ENCODE measurements around the gene NQO2. TPM values are rescaled to one million over a fixed set of nuclear protein-coding genes. Genes with fewer than 3 reads are reported as not detected.

NQO2 gene
- total and polyA plus RNA-seq, 10 donors, result 16.3 to 55.1 (median 30.7) TPM

- no peaks in the 10 kb centered on the region for H3K9me3 ChIP-seq
- 30 to 72% (median 53%) methylated on average over 19 to 27 of the region's 27 CpGs for WGBS, 5 donors
- intact Hi-C loops (cut with DNase I; ENCODE audit: low total_unique reads), result no loop called here
- no peaks in the 10 kb centered on the region for H3K27me3 ChIP-seq (replicated peaks in 1 of 7)
- TF ChIP-seq POLR2AphosphoS5 (IDR thresholded peaks at IDR 0.05) (peak; percentile 70 to 80 (median 80)), CTCF (IDR thresholded peaks at IDR 0.05 in 8 of 11, conservative IDR thresholded peaks at IDR 0.05 in 3 of 11) (peak; percentile 73 to 99 (median 95)), POLR2A (IDR thresholded peaks at IDR 0.05) (no peak)
- peaks cover 0 to 40% (median 21%) of the 10 kb centered on the region in 6 donors for H3K4me1 ChIP-seq
- H3K36me3 ChIP-seq, result peaks cover 0 to 98% (median 36%) of the 10 kb centered on the region in 6 donors
- peak; percentile 88 for DNase-seq
- H3K4me3 ChIP-seq, result peak overlapping the region in 1 of 8 donors; percentile 43
- H3K27ac ChIP-seq, result peak overlapping the region; percentile 11 to 72 (median 66)
Measured at GRCh38 chr6:2952557-2953095, 47.1 kb upstream of the NQO2 start.

DNA sequence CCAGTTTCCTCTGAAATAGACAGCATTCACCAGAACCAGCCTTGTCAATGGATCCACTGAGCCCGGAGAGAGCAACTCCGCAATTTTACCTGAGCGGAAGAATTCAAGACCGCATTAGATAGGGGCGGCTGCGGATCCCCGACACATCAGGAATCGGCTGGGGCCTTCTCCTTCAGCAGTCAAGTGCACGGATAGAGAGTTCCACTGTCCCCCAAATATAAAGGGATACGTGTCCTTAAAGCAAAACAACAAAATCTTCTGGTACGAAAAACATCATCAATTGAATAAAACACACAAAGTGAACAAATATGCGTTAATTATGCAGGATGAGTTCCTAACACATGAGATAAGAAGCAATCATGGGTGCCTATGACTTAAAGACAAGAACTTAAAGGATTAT lies 46.6 kb upstream of the NQO2 start:
- peaks cover 2 to 41% (median 25%) of the 10 kb centered on the region in 6 donors for H3K4me1 ChIP-seq
- TF ChIP-seq POLR2AphosphoS5 (IDR thresholded peaks at IDR 0.05), result no peak
- TF ChIP-seq POLR2A (IDR thresholded peaks at IDR 0.05), result no peak
- TF ChIP-seq CTCF (IDR thresholded peaks at IDR 0.05 in 8 of 11, conservative IDR thresholded peaks at IDR 0.05 in 3 of 11), result no peak
- H3K27ac ChIP-seq, result peak overlapping the region; percentile 11 to 72 (median 66)
- intact Hi-C loops (cut with DNase I; ENCODE audit: low total_unique reads), result no loop called here
- peaks cover 0 to 98% (median 31%) of the 10 kb centered on the region in 6 donors for H3K36me3 ChIP-seq
- no peaks in the 10 kb centered on the region for H3K9me3 ChIP-seq
- WGBS, 5 donors, result 89 to 96% (median 93%) methylated on average over 12 of the region's 12 CpGs
- H3K4me3 ChIP-seq, result peak overlapping the region in 1 of 8 donors; percentile 43
- H3K27me3 ChIP-seq (replicated peaks in 1 of 7), result no peaks in the 10 kb centered on the region
- DNase-seq, result no peak

GRCh38 chr6:2956930-2957685 lies 42.6 kb upstream of the NQO2 start:
- intact Hi-C loops (cut with DNase I; ENCODE audit: low total_unique reads), result no loop called here
- H3K4me3 ChIP-seq, result no peak overlapping the region
- no peaks in the 10 kb centered on the region for H3K27me3 ChIP-seq (replicated peaks in 1 of 7)
- peaks cover 0 to 79% (median 18%) of the 10 kb centered on the region in 6 donors for H3K36me3 ChIP-seq
- no peaks in the 10 kb centered on the region for H3K9me3 ChIP-seq
- DNase-seq, result no peak
- peaks cover 9 to 64% (median 31%) of the 10 kb centered on the region in 6 donors for H3K4me1 ChIP-seq
- TF ChIP-seq POLR2A (IDR thresholded peaks at IDR 0.05) (no peak), CTCF (IDR thresholded peaks at IDR 0.05 in 8 of 11, conservative IDR thresholded peaks at IDR 0.05 in 3 of 11) (no peak), POLR2AphosphoS5 (IDR thresholded peaks at IDR 0.05) (no peak)
- 84 to 93% (median 91%) methylated on average over 5 of the region's 5 CpGs for WGBS, 5 donors
- H3K27ac ChIP-seq, result peak overlapping the region in 5 of 8 donors; percentile 59 to 70 (median 65)

- WGBS, 5 donors, result 67 to 85% (median 78%) methylated on average over 11 of the region's 11 CpGs
- Histone ChIP-seq H3K4me3 (no peak overlapping the region), H3K9me3 (no peaks in the 10 kb centered on the region), H3K27ac (peak overlapping the region in 7 of 8 donors; percentile 26 to 70 (median 64)), H3K4me1 (peaks cover 9 to 65% (median 28%) of the 10 kb centered on the region in 6 donors), H3K27me3 (replicated peaks in 1 of 7) (no peaks in the 10 kb centered on the region), H3K36me3 (peaks cover 0 to 73% (median 16%) of the 10 kb centered on the region in 6 donors)
- intact Hi-C loops (cut with DNase I; ENCODE audit: low total_unique reads), result no loop called here
- TF ChIP-seq POLR2A (IDR thresholded peaks at IDR 0.05) (no peak), CTCF (IDR thresholded peaks at IDR 0.05 in 8 of 11, conservative IDR thresholded peaks at IDR 0.05 in 3 of 11) (no peak), POLR2AphosphoS5 (IDR thresholded peaks at IDR 0.05) (no peak)
- no peak for DNase-seq
Measured at GRCh38 chr6:2957696-2958330, 41.9 kb upstream of the NQO2 start.
